Measurements from ENCODE around the gene ZNF518B.

GRCh38 chr4:10502717-10503116 is 45.5 kb upstream of the ZNF518B start:
- TF ChIP-seq MYC (IDR thresholded peaks at IDR 0.05; ENCODE audit: borderline replicate concordance, low read length) (no peak), CEBPB (IDR thresholded peaks at IDR 0.05) (no peak), CHD2 (IDR thresholded peaks at IDR 0.05; ENCODE audit: low read length, partially characterized antibody) (no peak), POLR2A (IDR thresholded peaks at IDR 0.05; ENCODE audit: low read length) (no peak), CTCF (IDR thresholded peaks at IDR 0.05) (no peak), KDM1A (IDR thresholded peaks at IDR 0.05; ENCODE audit: low read depth) (no peak), PHF8 (IDR thresholded peaks at IDR 0.05; ENCODE audit: borderline replicate concordance, low read depth) (no peak), EP300 (IDR thresholded peaks at IDR 0.05) (no peak), USF2 (IDR thresholded peaks at IDR 0.05) (no peak), NFE2L2 (conservative IDR thresholded peaks at IDR 0.05; ENCODE audit: low read length) (no peak), ZFP36 (IDR thresholded peaks at IDR 0.05; ENCODE audit: borderline replicate concordance, partially characterized antibody) (no peak)
- TF ChIP-seq, protein P1, sequence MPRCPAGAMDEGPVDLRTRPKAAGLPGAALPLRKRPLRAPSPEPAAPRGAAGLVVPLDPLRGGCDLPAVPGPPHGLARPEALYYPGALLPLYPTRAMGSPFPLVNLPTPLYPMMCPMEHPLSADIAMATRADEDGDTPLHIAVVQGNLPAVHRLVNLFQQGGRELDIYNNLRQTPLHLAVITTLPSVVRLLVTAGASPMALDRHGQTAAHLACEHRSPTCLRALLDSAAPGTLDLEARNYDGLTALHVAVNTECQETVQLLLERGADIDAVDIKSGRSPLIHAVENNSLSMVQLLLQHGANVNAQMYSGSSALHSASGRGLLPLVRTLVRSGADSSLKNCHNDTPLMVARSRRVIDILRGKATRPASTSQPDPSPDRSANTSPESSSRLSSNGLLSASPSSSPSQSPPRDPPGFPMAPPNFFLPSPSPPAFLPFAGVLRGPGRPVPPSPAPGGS (IDR thresholded peaks at IDR 0.05): no peak
- TF ChIP-seq, protein P2, sequence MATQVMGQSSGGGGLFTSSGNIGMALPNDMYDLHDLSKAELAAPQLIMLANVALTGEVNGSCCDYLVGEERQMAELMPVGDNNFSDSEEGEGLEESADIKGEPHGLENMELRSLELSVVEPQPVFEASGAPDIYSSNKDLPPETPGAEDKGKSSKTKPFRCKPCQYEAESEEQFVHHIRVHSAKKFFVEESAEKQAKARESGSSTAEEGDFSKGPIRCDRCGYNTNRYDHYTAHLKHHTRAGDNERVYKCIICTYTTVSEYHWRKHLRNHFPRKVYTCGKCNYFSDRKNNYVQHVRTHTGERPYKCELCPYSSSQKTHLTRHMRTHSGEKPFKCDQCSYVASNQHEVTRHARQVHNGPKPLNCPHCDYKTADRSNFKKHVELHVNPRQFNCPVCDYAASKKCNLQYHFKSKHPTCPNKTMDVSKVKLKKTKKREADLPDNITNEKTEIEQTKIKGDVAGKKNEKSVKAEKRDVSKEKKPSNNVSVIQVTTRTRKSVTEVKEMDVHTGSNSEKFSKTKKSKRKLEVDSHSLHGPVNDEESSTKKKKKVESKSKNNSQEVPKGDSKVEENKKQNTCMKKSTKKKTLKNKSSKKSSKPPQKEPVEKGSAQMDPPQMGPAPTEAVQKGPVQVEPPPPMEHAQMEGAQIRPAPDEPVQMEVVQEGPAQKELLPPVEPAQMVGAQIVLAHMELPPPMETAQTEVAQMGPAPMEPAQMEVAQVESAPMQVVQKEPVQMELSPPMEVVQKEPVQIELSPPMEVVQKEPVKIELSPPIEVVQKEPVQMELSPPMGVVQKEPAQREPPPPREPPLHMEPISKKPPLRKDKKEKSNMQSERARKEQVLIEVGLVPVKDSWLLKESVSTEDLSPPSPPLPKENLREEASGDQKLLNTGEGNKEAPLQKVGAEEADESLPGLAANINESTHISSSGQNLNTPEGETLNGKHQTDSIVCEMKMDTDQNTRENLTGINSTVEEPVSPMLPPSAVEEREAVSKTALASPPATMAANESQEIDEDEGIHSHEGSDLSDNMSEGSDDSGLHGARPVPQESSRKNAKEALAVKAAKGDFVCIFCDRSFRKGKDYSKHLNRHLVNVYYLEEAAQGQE (IDR thresholded peaks at IDR 0.05): no peak
